ENCODE results near the gene CEPT1. TPM values are rescaled to one million over a fixed set of nuclear protein-coding genes. Genes with fewer than 3 reads are reported as not detected.

The CEPT1 gene
- polyA plus RNA-seq, 1 donor: 23.7 TPM

GRCh38 chr1:111193712-111194480, 53.9 kb downstream of the CEPT1 start:
- no peak for DNase-seq

- no peak for DNase-seq
Observed at GRCh38 chr1:111195002-111195684, 55.1 kb downstream of the CEPT1 start.

GRCh38 chr1:111196213-111196612, 56.2 kb downstream of the CEPT1 start:
- no peak for DNase-seq

GRCh38 chr1:111197598-111198284, 57.7 kb downstream of the CEPT1 start:
- DNase-seq: no peak

GRCh38 chr1:111198836-111199235, 58.8 kb downstream of the CEPT1 start:
- DNase-seq: no peak

GRCh38 chr1:111199329-111199728, 59.3 kb downstream of the CEPT1 start:
- DNase-seq: no peak

- peak; percentile 25 for DNase-seq
Observed at GRCh38 chr1:111199881-111200801, 60.1 kb downstream of the CEPT1 start, which contains the start of gene DENND2D. Gene DENND2D, minus strand, starts transcription at chr1:111200646. Its CDS starts 187 bp downstream, at chr1:111200459.

- DNase-seq: no peak
Observed at GRCh38 chr1:111200802-111201161, 60.8 kb downstream of the CEPT1 start.

GRCh38 chr1:111201275-111202090, 61.5 kb downstream of the CEPT1 start:
- no peak for DNase-seq

- DNase-seq: no peak
Observed at GRCh38 chr1:111202366-111202706, 62.3 kb downstream of the CEPT1 start.

GRCh38 chr1:111202707-111203623, 62.9 kb downstream of the CEPT1 start:
- DNase-seq: no peak

- DNase-seq: no peak
Observed at GRCh38 chr1:111203681-111204200, 63.7 kb downstream of the CEPT1 start.

GRCh38 chr1:111204201-111204982, 64.4 kb downstream of the CEPT1 start:
- DNase-seq: no peak

- no peak for DNase-seq
Observed at GRCh38 chr1:111204983-111205713, 65.1 kb downstream of the CEPT1 start.

- no peak for DNase-seq
Observed at GRCh38 chr1:111205714-111206050, 65.7 kb downstream of the CEPT1 start.

- DNase-seq: no peak
Observed at GRCh38 chr1:111208921-111209320, 68.9 kb downstream of the CEPT1 start.

- DNase-seq: no peak
Observed at GRCh38 chr1:111209622-111210021, 69.6 kb downstream of the CEPT1 start.

- DNase-seq: no peak
Observed at GRCh38 chr1:111211921-111212320, 71.9 kb downstream of the CEPT1 start.
